Activated CD8-positive, alpha-beta memory T cell treated with anti-CD3 and anti-CD28 coated beads, Interleukin-2, amount 50 U/mL, for 24 hours (primary cell): ENCODE results near the gene KRT32.
"Not testable (repeated sequence)": the region's sequence is repeated elsewhere in the genome, so short reads cannot be mapped to it uniquely, and the experiment has no call there.

Source experiments
- DNase-seq: peaks from one replicate; pipeline ENCODE4 v3.0.0-alpha.2; 2020; ENCODE audit errors: extremely low read depth

Gene KRT32

GRCh38 chr17:41429667-41430066 lies 37.5 kb downstream of the KRT32 start:
- no peak for DNase-seq

GRCh38 chr17:41428591-41429291 lies 38.4 kb downstream of the KRT32 start:
- no peak for DNase-seq

- no peak for DNase-seq
Measured at GRCh38 chr17:41424111-41424635, 43.0 kb downstream of the KRT32 start, which contains the start of gene KRT37. Gene KRT37, minus strand, starts transcription at chr17:41424585. Its CDS starts 62 bp downstream, at chr17:41424523.

DNA sequence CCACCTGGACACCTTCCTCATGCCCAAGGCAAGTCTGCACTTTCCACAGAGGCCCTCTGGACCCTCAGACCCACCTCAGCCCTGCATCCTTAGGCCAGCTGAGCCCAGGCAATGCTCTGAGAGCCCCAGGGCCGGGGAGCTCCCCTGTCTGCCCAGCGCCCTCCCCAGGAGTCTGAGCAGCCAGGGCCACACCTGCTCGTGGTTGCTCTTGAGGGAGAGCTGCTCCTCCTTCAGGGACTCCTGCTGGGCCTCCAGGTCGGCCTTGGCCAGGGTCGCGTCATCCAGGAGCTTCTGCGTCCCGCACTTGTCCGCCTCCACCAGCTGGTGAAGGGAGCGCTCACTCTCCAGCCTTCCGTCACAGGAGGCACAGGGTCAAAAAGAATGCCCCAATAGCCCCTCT lies 44.6 kb downstream of the KRT32 start:
- not testable (repeated sequence) for DNase-seq

DNA sequence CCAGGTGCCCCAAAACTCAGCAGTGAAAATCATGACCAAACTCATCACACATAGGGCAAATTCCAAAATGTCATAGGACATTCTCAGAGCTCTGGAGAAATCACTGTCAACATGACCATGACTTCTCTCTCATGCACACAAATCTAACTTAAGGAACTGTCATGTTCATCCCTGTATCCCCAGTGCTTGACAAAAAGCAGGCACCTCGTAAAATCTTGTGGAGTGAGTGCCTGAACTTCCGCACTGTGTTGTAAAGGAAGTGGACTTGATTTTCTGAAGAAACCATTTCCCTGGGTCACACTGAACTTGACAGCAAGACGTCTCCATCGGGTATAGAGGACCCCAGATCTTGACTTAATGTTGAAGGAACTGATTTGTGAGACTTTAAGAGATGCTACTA lies 45.6 kb downstream of the KRT32 start:
- DNase-seq = no peak

GRCh38 chr17:41421116-41421515 lies 46.1 kb downstream of the KRT32 start:
- no peak for DNase-seq

DNA sequence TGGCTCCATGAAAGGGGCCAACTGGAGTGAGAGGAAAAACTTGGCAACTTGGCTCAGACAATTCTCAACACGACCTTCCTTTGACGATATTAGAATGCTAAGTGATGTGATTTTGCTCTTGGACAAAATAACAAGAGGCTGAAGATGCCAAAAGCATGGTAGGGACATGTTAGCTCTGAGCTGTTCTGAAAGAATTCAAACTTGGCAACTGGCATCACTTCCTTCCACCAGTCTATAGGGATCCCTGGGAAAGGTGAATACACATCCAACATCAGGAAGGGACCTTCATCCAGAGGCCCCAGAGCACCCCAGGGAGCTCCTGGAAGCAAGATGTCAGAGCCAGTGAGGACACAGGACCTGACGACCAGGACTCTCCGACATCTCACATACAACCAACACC lies 47.1 kb downstream of the KRT32 start:
- DNase-seq = no peak

DNA sequence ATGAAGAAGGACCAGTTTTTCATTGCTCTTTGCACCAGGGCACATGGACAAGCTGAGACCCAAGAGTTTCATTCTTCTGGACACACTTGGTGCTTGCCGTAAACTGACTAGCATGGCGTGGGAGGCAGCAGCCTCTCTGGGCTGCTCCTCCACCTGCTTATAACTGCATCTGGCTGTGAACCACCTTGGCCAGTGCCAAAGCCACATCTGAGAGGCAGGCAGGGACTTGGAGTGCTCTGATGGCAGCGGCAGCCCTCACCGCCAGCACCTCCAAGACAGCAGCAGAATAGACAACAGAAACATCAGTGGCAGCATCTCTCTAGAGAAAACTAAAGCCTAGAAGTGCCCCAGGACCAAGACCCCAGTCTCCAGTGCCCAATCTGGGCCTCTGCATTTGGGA lies 47.5 kb downstream of the KRT32 start:
- DNase-seq = no peak

GRCh38 chr17:41418116-41418860 lies 48.9 kb downstream of the KRT32 start:
- no peak for DNase-seq

DNA sequence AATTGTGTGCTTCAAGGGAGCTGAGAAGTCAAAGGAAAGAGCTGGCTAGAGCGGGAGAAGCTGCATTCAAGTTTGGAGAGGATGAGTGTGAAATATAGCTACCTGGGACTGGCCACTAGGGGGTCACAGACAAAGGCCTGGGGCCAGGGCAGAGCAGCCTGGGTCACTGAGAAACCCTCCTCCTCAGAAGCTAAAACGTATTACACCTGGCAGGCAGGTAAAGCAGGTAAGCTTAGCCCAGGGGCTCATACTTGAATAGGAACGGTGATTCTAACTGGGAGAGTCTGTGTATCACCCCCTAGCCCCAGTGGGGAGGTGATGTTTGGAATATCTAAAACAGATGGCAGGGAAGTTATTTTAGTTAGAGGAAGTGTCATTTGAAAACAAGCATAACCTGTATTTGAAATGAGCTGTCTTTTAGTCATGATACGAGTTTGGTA lies 49.6 kb downstream of the KRT32 start:
- no peak for DNase-seq

DNA sequence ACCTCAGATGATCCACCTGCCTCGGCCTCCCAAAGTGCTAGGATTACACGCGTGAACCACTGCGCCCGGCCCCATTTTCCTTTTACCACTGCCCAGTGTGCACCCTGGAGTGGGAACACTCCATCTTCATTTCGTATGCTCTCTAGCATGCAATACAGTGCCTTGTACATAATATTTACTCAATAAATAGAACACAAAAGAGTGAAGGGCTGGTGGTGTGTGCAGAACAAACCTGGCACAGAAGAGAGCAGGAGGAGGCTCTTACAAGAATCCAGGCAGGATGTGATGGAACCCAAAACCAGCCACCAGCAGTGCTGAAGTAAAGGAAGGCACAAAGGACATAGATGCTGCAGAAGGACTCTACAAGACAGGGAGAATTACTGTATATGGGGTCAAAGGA lies 50.1 kb downstream of the KRT32 start:
- no peak for DNase-seq

DNA sequence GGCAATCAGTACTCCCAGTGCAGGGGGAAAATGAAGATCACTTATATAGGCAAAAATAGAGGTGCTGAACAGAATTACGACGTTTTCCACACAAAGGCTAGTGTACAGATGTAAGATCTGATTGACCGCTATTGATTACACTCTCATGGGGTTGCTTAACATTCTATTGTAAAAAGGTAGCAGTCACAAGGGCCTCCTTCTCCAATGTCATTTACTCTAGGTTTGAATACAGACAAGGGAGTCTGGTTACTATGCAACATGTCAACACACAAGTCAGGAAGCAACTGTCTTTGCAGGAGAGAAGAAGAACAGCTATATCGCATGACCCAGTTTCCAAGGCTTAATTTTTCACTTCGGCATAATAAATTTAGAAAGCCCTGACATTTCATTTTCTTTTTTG lies 50.7 kb downstream of the KRT32 start:
- DNase-seq = no peak

GRCh38 chr17:41415833-41416335 lies 51.3 kb downstream of the KRT32 start:
- DNase-seq = no peak

DNA sequence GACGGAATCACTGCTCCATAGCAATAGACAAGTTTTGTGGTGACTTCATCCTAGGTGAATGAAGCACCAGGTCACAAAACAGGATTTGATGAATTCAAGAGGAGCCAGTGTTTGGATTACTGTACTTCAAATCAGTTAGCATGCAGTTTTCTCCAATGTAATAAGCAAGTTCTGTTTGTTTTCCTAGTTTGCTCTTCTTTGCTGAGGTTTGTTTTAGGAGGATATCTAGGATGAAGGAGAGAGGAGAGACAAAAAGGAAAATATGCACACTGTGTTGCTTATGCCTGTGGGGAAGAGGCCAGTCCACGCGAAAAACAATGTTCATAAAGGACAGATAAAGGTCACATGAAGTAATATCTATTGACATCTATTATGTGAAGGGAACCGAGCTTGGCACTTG lies 51.8 kb downstream of the KRT32 start:
- no peak for DNase-seq

GRCh38 chr17:41413982-41414381 lies 53.2 kb downstream of the KRT32 start:
- no peak for DNase-seq

- DNase-seq = no peak
Measured at GRCh38 chr17:41413353-41413957, 53.7 kb downstream of the KRT32 start.

DNA sequence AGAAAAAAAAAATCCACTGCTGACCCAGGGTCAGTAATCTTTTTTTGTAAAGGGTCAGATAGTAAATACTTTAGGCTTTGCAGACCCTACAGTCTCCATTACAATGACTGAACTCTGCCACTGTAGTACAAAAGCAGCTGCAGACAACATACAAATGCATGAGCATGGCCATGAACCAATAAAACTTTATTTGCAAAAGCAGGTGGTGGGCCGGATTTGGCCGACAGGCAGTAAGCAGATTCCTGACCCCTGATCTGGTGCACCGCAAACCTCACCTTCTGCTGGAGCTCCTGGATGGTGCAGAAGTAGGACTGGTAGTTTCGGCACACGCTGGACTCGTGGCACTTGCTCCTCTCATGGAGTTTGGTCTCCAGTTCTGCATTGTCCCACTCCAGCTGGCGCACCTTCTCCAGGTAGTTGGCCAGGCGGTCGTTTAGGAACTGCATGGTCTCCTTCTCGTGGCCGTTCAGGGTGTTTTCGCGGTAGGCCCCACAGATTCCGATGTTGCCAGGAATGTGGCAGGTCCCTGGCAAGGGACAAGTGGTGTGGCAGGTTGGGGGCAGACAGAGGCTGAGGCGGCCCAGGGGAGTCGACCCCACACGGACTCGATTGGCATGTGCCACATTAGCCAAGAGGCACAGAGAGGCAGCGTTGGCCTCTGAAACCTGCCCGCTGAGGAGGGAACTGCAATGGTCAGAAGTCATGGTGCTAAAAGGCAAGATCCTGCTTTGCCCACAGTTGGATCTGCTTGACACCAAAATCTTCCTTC lies 55.9 kb downstream of the KRT32 start:
- no peak for DNase-seq
